Ovary (tissue), 9 donors: Measurements from ENCODE around the gene AP2A2. TPM values are rescaled to one million over a fixed set of nuclear protein-coding genes. Genes with fewer than 3 reads are reported as not detected.

Source experiments
- DNase-seq, 5 donors: peaks; one replicate each; pipeline ENCODE4 v3.0.0-alpha.2; 2019 to 2020
- H3K27ac ChIP-seq, 2 donors: fragments of 200-600 bp; one replicate each; pipeline versions ENCODE4 v1.5.1 to v1.8.0; 2019 to 2022
- H3K27me3 ChIP-seq: fragments of 200-600 bp; one replicate; pipeline ENCODE4 v1.8.0; 2022
- H3K36me3 ChIP-seq: fragments of 200-600 bp; sonication (generic); one replicate; pipeline ENCODE4 v1.5.1; 2019
- H3K4me1 ChIP-seq: one replicate; pipeline ENCODE4 v1.8.1; 2013; ENCODE audit warnings: mild to moderate bottlenecking, moderate library complexity; ENCODE audit not compliant: insufficient read depth
- H3K4me3 ChIP-seq: fragments of 200-600 bp; sonication (generic); one replicate; pipeline ENCODE4 v1.5.1; 2017
- H3K9me3 ChIP-seq, 2 donors: fragments of 200-600 bp in 1 of 2; sonication (generic) in 1 of 2; one replicate each; pipeline versions ENCODE4 v1.5.1 to v1.8.1; 2013 to 2019; ENCODE audit warnings: mild to moderate bottlenecking in 1 of 2, moderate library complexity in 1 of 2
- CTCF ChIP-seq, 3 donors: fragments of 450-650 bp in 2 of 3; fragments of 200-600 bp in 1 of 3; IDR thresholded peaks; one replicate each; pipeline versions ENCODE4 v1.5.1 to v1.8.0; 2016 to 2022; ENCODE audit warnings: antibody characterized with exemption in 3 of 3, mild to moderate bottlenecking in 1 of 3
- EP300 ChIP-seq: sonication (generic); formaldehyde crosslinking; IDR thresholded peaks from one replicate; pipeline ENCODE4 v1.6.1; 2017; ENCODE audit warnings: antibody characterized with exemption
- POLR2A ChIP-seq: fragments of 450-650 bp; IDR thresholded peaks from one replicate; pipeline ENCODE4 v1.6.1; 2017; ENCODE audit warnings: antibody characterized with exemption, mild to moderate bottlenecking, moderate library complexity
- WGBS, 3 donors: extraction: QIAGEN DNeasy Blood & Tissue Kit in 1 of 3; methylation state at CpG; one replicate each; pipeline versions ENCODE4 v1.1.5 to v1.1.7; 2013 to 2017; 5-methylcytosine and 5-hydroxymethylcytosine counted together
- intact Hi-C, 4 donors: fragments of 100-400 bp; cut with DNase I; formaldehyde crosslinking; loops; one replicate each; pipeline versions ENCODE4 v1.11.0 to v1.15.1; 2022 to 2023
- polyA plus RNA-seq, 2 donors: library from polyadenylated mRNA; stranded (reverse); fragments of 200-250 nt in 1 of 2; fragments of 350-450 nt in 1 of 2; fragmentation: Illumina TruSeq in 1 of 2; extraction: RNeasy Lipid Tissue Mini Kit (QIAGEN cat#74804) in 1 of 2; gene quantifications; one replicate each; pipeline ENCODE4 v1.2.3, GENCODE V29; 2013 to 2014
- total RNA-seq, 7 donors: library from RNA; depleted of rRNA in 2 of 7; stranded (reverse); fragments of >200 nt in 2 of 7; fragmentation: NEBNext Ultra II Directional in 3 of 7; extraction: Animal tissue kit (Norgen Biotek cat#: 25700) in 3 of 7; gene quantifications; one replicate each; pipeline versions ENCODE4 v1.1.0 to v1.2.4, GENCODE V29; 2016 to 2023
- donor health status: DM: no; HTN: no; CAD: no; lungs with moderate emphysema.
- donor health status: DM: no; HTN: no; CAD: no.
- donor health status: Bipolar disorder and iron deficiency.
- donor health status: DM: yes; HTN: yes; CAD: no.
- donor health status: DM: no; HTN: no; CAD: no.
- donor health status: DM: yes; HTN: yes; CAD: no.

AP2A2 gene
- total and polyA plus RNA-seq, 9 donors: 27.7 to 151 (median 54.0) TPM

- no peak for TF ChIP-seq POLR2A
- TF ChIP-seq EP300: no peak
- TF ChIP-seq CTCF (IDR thresholded peaks at IDR 0.05): no peak
- Histone ChIP-seq H3K36me3 (no peaks in the 10 kb centered on the region), H3K4me3 (no peak overlapping the region), H3K4me1 (no peaks in the 10 kb centered on the region), H3K9me3 (no peaks in the 10 kb centered on the region), H3K27ac (no peak overlapping the region), H3K27me3 (no peaks in the 10 kb centered on the region)
- DNase-seq: no peak
- 86 to 88% (median 88%) methylated on average over 8 to 10 of the region's 10 CpGs for WGBS, 3 donors
- intact Hi-C loops: no loop called here
Measured at GRCh38 chr11:990101-990500, 64.4 kb downstream of the AP2A2 start.

GRCh38 chr11:991034-991433, 65.4 kb downstream of the AP2A2 start:
- Histone ChIP-seq H3K9me3 (no peaks in the 10 kb centered on the region), H3K27me3 (no peaks in the 10 kb centered on the region), H3K4me1 (no peaks in the 10 kb centered on the region), H3K36me3 (no peaks in the 10 kb centered on the region), H3K4me3 (no peak overlapping the region), H3K27ac (no peak overlapping the region)
- DNase-seq: no peak
- 75 to 83% (median 77%) methylated on average over 12 of the region's 12 CpGs for WGBS, 3 donors
- intact Hi-C loops: no loop called here
- TF ChIP-seq EP300: no peak
- TF ChIP-seq CTCF (IDR thresholded peaks at IDR 0.05): no peak
- no peak for TF ChIP-seq POLR2A

GRCh38 chr11:991711-992307, 66.1 kb downstream of the AP2A2 start:
- no peaks in the 10 kb centered on the region for H3K27me3 ChIP-seq
- no peaks in the 10 kb centered on the region for H3K36me3 ChIP-seq
- H3K4me3 ChIP-seq: no peak overlapping the region
- no peaks in the 10 kb centered on the region for H3K4me1 ChIP-seq
- DNase-seq: no peak
- 84 to 86% (median 86%) methylated on average over 24 of the region's 24 CpGs for WGBS, 3 donors
- intact Hi-C loops: no loop called here
- TF ChIP-seq EP300: no peak
- TF ChIP-seq POLR2A: no peak
- TF ChIP-seq CTCF (IDR thresholded peaks at IDR 0.05): no peak
- H3K27ac ChIP-seq: no peak overlapping the region
- H3K9me3 ChIP-seq: no peaks in the 10 kb centered on the region

GRCh38 chr11:992577-992976, 66.9 kb downstream of the AP2A2 start:
- H3K36me3 ChIP-seq: no peaks in the 10 kb centered on the region
- no peaks in the 10 kb centered on the region for H3K4me1 ChIP-seq
- no peak overlapping the region for H3K27ac ChIP-seq
- no peak for TF ChIP-seq POLR2A
- TF ChIP-seq EP300: no peak
- TF ChIP-seq CTCF (IDR thresholded peaks at IDR 0.05): no peak
- WGBS, 3 donors: 91 to 95% (median 91%) methylated on average over 16 of the region's 16 CpGs
- no peak for DNase-seq
- intact Hi-C loops: no loop called here
- H3K9me3 ChIP-seq: no peaks in the 10 kb centered on the region
- H3K4me3 ChIP-seq: no peak overlapping the region
- H3K27me3 ChIP-seq: no peaks in the 10 kb centered on the region
